Measurements from ENCODE around the gene SPECC1. TPM values are rescaled to one million over a fixed set of nuclear protein-coding genes. Genes with fewer than 3 reads are reported as not detected.

SPECC1 gene
- total RNA-seq, 1 experiment from 2014 or later = 103 TPM

GRCh38 chr17:20243524-20243923, 234.4 kb downstream of the SPECC1 start (continued):
- TF ChIP-seq AFF4 (CRISPR knock-in tag; IDR thresholded peaks at IDR 0.05; ENCODE audit: borderline replicate concordance) = no peak

- Mint-ChIP-seq H3K27ac (no peak overlapping the region; the same call in 1 of the 2 replicates), H3K27me3 (ENCODE audit: low read depth) (no peaks in the 10 kb centered on the region), H3K36me3 (peaks cover 41% of the 10 kb centered on the region), H3K4me3 (no peak overlapping the region), H3K4me1 (no peaks in the 10 kb centered on the region), H3K9me3 (peaks cover 8% of the 10 kb centered on the region)
- no peak for ATAC-seq
- POLR2A ChIA-PET = no interaction called here
- TF ChIP-seq ZNF219 (CRISPR knock-in tag; IDR thresholded peaks at IDR 0.05; ENCODE audit: borderline replicate concordance) (no peak), HMGA2 (CRISPR knock-in tag; IDR thresholded peaks at IDR 0.05) (no peak), ELF4 (CRISPR knock-in tag; IDR thresholded peaks at IDR 0.05; ENCODE audit: low read depth) (no peak), MXD4 (CRISPR knock-in tag; IDR thresholded peaks at IDR 0.05; ENCODE audit: borderline replicate concordance) (no peak), ZNF281 (CRISPR knock-in tag; IDR thresholded peaks at IDR 0.05) (no peak), ZNF138 (CRISPR knock-in tag; conservative IDR thresholded peaks at IDR 0.05) (no peak), EMX1 (CRISPR knock-in tag; IDR thresholded peaks at IDR 0.05) (no peak), CDX4 (CRISPR knock-in tag; IDR thresholded peaks at IDR 0.05; ENCODE audit: borderline replicate concordance) (no peak)
- no peak for DNase-seq (ENCODE audit: low spot score)
- CTCF ChIA-PET = interaction anchor here (0.9 kb wide), 1 partner anchor 18 kb away, joined by 3 read pairs; no protein-coding TSS in a partner anchor
Measured at GRCh38 chr17:20244671-20245070, 235.5 kb downstream of the SPECC1 start.

GRCh38 chr17:20246692-20247091, 237.5 kb downstream of the SPECC1 start:
- H3K9me3 Mint-ChIP-seq = peaks cover 12% of the 10 kb centered on the region
- no peaks in the 10 kb centered on the region for H3K27me3 Mint-ChIP-seq (ENCODE audit: low read depth)
- CTCF ChIA-PET = interaction anchor here (1.2 kb wide), 1 partner anchor 20 kb away, joined by 3 read pairs; no protein-coding TSS in a partner anchor
- DNase-seq (ENCODE audit: low spot score) = no peak
- POLR2A ChIA-PET = interaction anchor here (0.6 kb wide), 1 partner anchor 893 kb away, joined by 4 read pairs; no protein-coding TSS in a partner anchor
- no peak overlapping the region for H3K4me3 Mint-ChIP-seq
- no peak overlapping the region for H3K27ac Mint-ChIP-seq
- no peaks in the 10 kb centered on the region for H3K4me1 Mint-ChIP-seq
- ATAC-seq = no peak
- peaks cover 50% of the 10 kb centered on the region for H3K36me3 Mint-ChIP-seq
- TF ChIP-seq TP53 (CRISPR knock-in tag; IDR thresholded peaks at IDR 0.05) (no peak), ZMAT4 (CRISPR knock-in tag; IDR thresholded peaks at IDR 0.05) (no peak), ZNF532 (CRISPR knock-in tag; IDR thresholded peaks at IDR 0.05; ENCODE audit: borderline replicate concordance) (no peak), E2F1 (CRISPR knock-in tag; IDR thresholded peaks at IDR 0.05) (no peak), EMX1 (CRISPR knock-in tag; IDR thresholded peaks at IDR 0.05) (no peak), GTF2I (CRISPR knock-in tag; conservative IDR thresholded peaks at IDR 0.05) (no peak), SOX15 (CRISPR knock-in tag; IDR thresholded peaks at IDR 0.05) (no peak), TEAD4 (CRISPR knock-in tag; IDR thresholded peaks at IDR 0.05) (no peak), CBFB (CRISPR knock-in tag; IDR thresholded peaks at IDR 0.05; ENCODE audit: low read depth) (no peak), ATF6 (CRISPR knock-in tag; IDR thresholded peaks at IDR 0.05) (no peak)
